Testis (tissue), 3 donors: ENCODE measurements around the gene PDS5A. TPM values are rescaled to one million over a fixed set of nuclear protein-coding genes. Genes with fewer than 3 reads are reported as not detected.
"Not testable (repeated sequence)": the region's sequence is repeated elsewhere in the genome, so short reads cannot be mapped to it uniquely, and the experiment has no call there.

Experiments
- DNase-seq: peaks from one replicate; pipeline ENCODE4 v3.0.0-alpha.2; 2019
- H3K27ac ChIP-seq, 2 donors: fragments of 200-600 bp; sonication (generic); one replicate each; pipeline ENCODE4 v1.5.1; 2019
- H3K27me3 ChIP-seq: fragments of 200-600 bp; sonication (generic); one replicate; pipeline ENCODE4 v1.5.1; 2019
- H3K36me3 ChIP-seq: fragments of 200-600 bp; sonication (generic); one replicate; pipeline ENCODE4 v1.5.1; 2017; ENCODE audit warnings: low read depth; ENCODE audit errors: missing control alignments
- H3K4me1 ChIP-seq: fragments of 200-600 bp; sonication (generic); one replicate; pipeline ENCODE4 v1.5.1; 2019
- H3K4me3 ChIP-seq, 2 donors: fragments of 200-600 bp; sonication (generic); one replicate each; pipeline ENCODE4 v1.5.1; 2017 to 2019
- H3K9me3 ChIP-seq: fragments of 200-600 bp; sonication (generic); one replicate; pipeline ENCODE4 v1.5.1; 2017
- CTCF ChIP-seq, 3 experiments: fragments of 450-650 bp in 2 of 3; fragments of 200-600 bp in 1 of 3; sonication (generic) in 1 of 3; IDR thresholded peaks; one replicate each; pipeline ENCODE4 v1.5.1; 2016 to 2019; ENCODE audit warnings: antibody characterized with exemption in 3 of 3, mild to moderate bottlenecking in 2 of 3, moderate library complexity in 1 of 3
- POLR2A ChIP-seq: fragments of 450-650 bp; IDR thresholded peaks from one replicate; pipeline ENCODE4 v1.6.1; 2017; ENCODE audit warnings: antibody characterized with exemption, mild to moderate bottlenecking, moderate library complexity
- WGBS, 2 donors: methylation state at CpG; one replicate each; pipeline ENCODE4 v1.1.5; 2018; 5-methylcytosine and 5-hydroxymethylcytosine counted together
- intact Hi-C: fragments of 100-400 bp; cut with DNase I; formaldehyde crosslinking; loops from one replicate; pipeline ENCODE4 v1.15.1; 2023; ENCODE audit warnings: low total_unique reads
- polyA plus RNA-seq: library from polyadenylated mRNA; stranded (reverse); fragments of 350-450 nt; fragmentation: Illumina TruSeq; extraction: RNeasy Lipid Tissue Mini Kit (QIAGEN cat#74804); gene quantifications from one replicate; pipeline ENCODE4 v1.2.3, GENCODE V29; 2014; ENCODE audit warnings: low read depth, low replicate concordance; ENCODE audit not compliant: insufficient read depth
- total RNA-seq, 2 donors: library from RNA; depleted of rRNA; stranded (reverse); fragments of >200 nt; gene quantifications; one replicate each; pipeline ENCODE4 v1.2.3, GENCODE V29; 2016

PDS5A gene
- total and polyA plus RNA-seq, 3 donors from 2014 or later: 20.7 to 61.7 (median 61.3) TPM

GRCh38 chr4:39963656-39964055 lies 14.1 kb downstream of the PDS5A start:
- Histone ChIP-seq H3K4me3 (no peak overlapping the region), H3K27me3 (no peaks in the 10 kb centered on the region), H3K36me3 (no peaks in the 10 kb centered on the region), H3K27ac (no peak overlapping the region), H3K9me3 (no peaks in the 10 kb centered on the region), H3K4me1 (no peaks in the 10 kb centered on the region)
- TF ChIP-seq CTCF (IDR thresholded peaks at IDR 0.05) (no peak), POLR2A (no peak)
- DNase-seq: no peak
- intact Hi-C loops: no loop called here
- WGBS, 2 donors: 84 to 89% methylated on average over 5 of the region's 5 CpGs

- 92 to 93% methylated on average over 12 of the region's 12 CpGs for WGBS, 2 donors
- DNase-seq: no peak
- no peaks in the 10 kb centered on the region for H3K9me3 ChIP-seq
- H3K36me3 ChIP-seq: no peaks in the 10 kb centered on the region
- no peak overlapping the region for H3K27ac ChIP-seq
- no peaks in the 10 kb centered on the region for H3K27me3 ChIP-seq
- TF ChIP-seq CTCF (IDR thresholded peaks at IDR 0.05): no peak
- no peak for TF ChIP-seq POLR2A
- intact Hi-C loops: no loop called here
- H3K4me3 ChIP-seq: no peak overlapping the region
- no peaks in the 10 kb centered on the region for H3K4me1 ChIP-seq
Measured at GRCh38 chr4:39961311-39961877, 16.3 kb downstream of the PDS5A start.

- Histone ChIP-seq H3K27me3 (no peaks in the 10 kb centered on the region), H3K4me3 (no peak overlapping the region), H3K9me3 (no peaks in the 10 kb centered on the region), H3K27ac (no peak overlapping the region), H3K4me1 (no peaks in the 10 kb centered on the region), H3K36me3 (no peaks in the 10 kb centered on the region)
- DNase-seq: no peak
- TF ChIP-seq CTCF (IDR thresholded peaks at IDR 0.05) (no peak), POLR2A (no peak)
- intact Hi-C loops: no loop called here
Measured at GRCh38 chr4:39950861-39951481, 26.7 kb downstream of the PDS5A start.

- 75 to 83% methylated on average over 2 of the region's 2 CpGs for WGBS, 2 donors
- no peak for DNase-seq
- intact Hi-C loops: no loop called here
- Histone ChIP-seq H3K4me1 (no peaks in the 10 kb centered on the region), H3K4me3 (no peak overlapping the region), H3K36me3 (no peaks in the 10 kb centered on the region), H3K27me3 (no peaks in the 10 kb centered on the region), H3K9me3 (no peaks in the 10 kb centered on the region), H3K27ac (no peak overlapping the region)
- TF ChIP-seq POLR2A: no peak
- no peak for TF ChIP-seq CTCF (IDR thresholded peaks at IDR 0.05)
Measured at GRCh38 chr4:39947963-39948362, 29.7 kb downstream of the PDS5A start.

GRCh38 chr4:39947417-39947816 lies 30.3 kb downstream of the PDS5A start:
- intact Hi-C loops: no loop called here
- TF ChIP-seq POLR2A: no peak
- TF ChIP-seq CTCF (IDR thresholded peaks at IDR 0.05): no peak
- Histone ChIP-seq H3K27me3 (no peaks in the 10 kb centered on the region), H3K4me3 (no peak overlapping the region), H3K36me3 (no peaks in the 10 kb centered on the region), H3K4me1 (no peaks in the 10 kb centered on the region), H3K27ac (peak overlapping the region in 1 of 2 donors; percentile 3), H3K9me3 (no peaks in the 10 kb centered on the region)
- 60 to 74% methylated on average over 1 of the region's 1 CpG for WGBS, 2 donors
- DNase-seq: no peak

GRCh38 chr4:39944245-39944644 lies 33.5 kb downstream of the PDS5A start:
- 96 to 98% methylated on average over 8 to 10 of the region's 10 CpGs for WGBS, 2 donors
- intact Hi-C loops, DNase-seq: not testable (repeated sequence)

More at GRCh38 chr4:39944245-39944644, 33.5 kb downstream of the PDS5A start:
- H3K4me3 ChIP-seq, H3K27me3 ChIP-seq, H3K9me3 ChIP-seq, H3K36me3 ChIP-seq, H3K27ac ChIP-seq, H3K4me1 ChIP-seq: not testable (repeated sequence)
